ENCODE results near the gene ULK4. TPM values are rescaled to one million over a fixed set of nuclear protein-coding genes. Genes with fewer than 3 reads are reported as not detected.

The ULK4 gene
- 10.2 TPM for total RNA-seq (ENCODE audit: unreplicated experiment)
- long read RNA-seq, partial matches to known transcripts, result 0 of 1 reads
- long read RNA-seq, other reads (novel, unspliced or antisense), result 1 of 1 reads

- H3K9me3 Mint-ChIP-seq (ENCODE audit: unreplicated experiment), result no peaks in the 10 kb centered on the region
- H3K4me3 Mint-ChIP-seq (ENCODE audit: unreplicated experiment), result peak within 1 kb of the TSS; percentile 98
- H3K4me1 Mint-ChIP-seq (ENCODE audit: unreplicated experiment), result peaks cover 13% of the 10 kb centered on the region
- peaks cover 12% of the 10 kb centered on the region for H3K27me3 Mint-ChIP-seq (ENCODE audit: unreplicated experiment)
- H3K36me3 Mint-ChIP-seq (ENCODE audit: low read depth, unreplicated experiment), result no peaks in the 10 kb centered on the region
- peak; percentile 94 for DNase-seq (ENCODE audit: low spot score)
- H3K27ac Mint-ChIP-seq (ENCODE audit: unreplicated experiment), result peak within 1 kb of the TSS; percentile 99
- TF ChIP-seq CTCF (IDR thresholded peaks at IDR 0.05; ENCODE audit: unreplicated experiment), result no peak
These were observed at the start of gene ULK4 for GRCh38 chr3:41961751-41962679. Gene ULK4 (minus strand): TSS chr3:41962103. CDS start chr3:41954759, 7,344 bp downstream.

DNA sequence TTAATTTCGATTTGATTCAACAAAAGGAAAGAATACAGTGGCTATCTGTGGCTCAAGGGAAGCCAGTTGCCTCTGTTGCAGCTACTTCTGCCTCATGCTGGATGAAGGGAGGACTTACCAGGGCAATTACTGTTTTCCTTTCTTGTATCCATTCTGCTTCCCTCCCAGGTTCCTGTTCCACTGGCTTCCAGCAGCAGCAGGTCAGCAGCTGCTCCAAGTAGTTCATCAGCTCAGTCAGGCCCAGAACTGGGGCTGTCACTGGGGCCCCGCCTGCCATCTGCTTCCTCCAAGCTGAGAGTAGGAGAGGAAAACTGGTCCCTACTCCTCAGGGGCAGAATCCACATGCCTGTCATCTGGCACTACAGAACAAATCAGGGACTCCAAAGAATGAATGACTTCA is 48.6 kb upstream of the ULK4 start:
- Mint-ChIP-seq H3K27ac (ENCODE audit: unreplicated experiment) (no peak overlapping the region), H3K27me3 (ENCODE audit: unreplicated experiment) (peaks cover 5% of the 10 kb centered on the region), H3K9me3 (ENCODE audit: unreplicated experiment) (no peaks in the 10 kb centered on the region), H3K36me3 (ENCODE audit: low read depth, unreplicated experiment) (peaks cover 10% of the 10 kb centered on the region), H3K4me1 (ENCODE audit: unreplicated experiment) (peaks cover 18% of the 10 kb centered on the region), H3K4me3 (ENCODE audit: unreplicated experiment) (no peak overlapping the region)
- TF ChIP-seq CTCF (IDR thresholded peaks at IDR 0.05; ENCODE audit: unreplicated experiment), result no peak
- peak; percentile 30 for DNase-seq (ENCODE audit: low spot score)

DNA sequence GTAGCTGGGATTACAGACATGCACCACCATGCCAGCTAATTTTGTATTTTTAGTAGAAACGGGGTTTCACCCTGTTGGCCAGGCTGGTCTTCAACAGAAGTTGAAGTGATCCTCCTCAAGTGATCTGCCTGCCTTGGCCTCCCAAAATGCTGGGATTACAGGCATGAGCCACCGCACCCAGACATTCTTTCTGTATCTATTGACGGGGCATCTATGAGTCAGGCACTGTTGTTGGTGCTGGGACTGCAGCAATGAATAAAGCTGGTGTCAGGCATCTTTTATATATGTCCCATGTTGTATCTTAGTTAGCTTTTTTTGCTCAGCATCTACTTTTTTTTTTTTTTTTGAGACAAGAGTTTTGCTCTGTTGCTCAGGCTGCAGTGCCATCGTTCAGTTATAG is 47.6 kb upstream of the ULK4 start:
- no peak overlapping the region for H3K4me3 Mint-ChIP-seq (ENCODE audit: unreplicated experiment)
- no peak for TF ChIP-seq CTCF (IDR thresholded peaks at IDR 0.05; ENCODE audit: unreplicated experiment)
- H3K27me3 Mint-ChIP-seq (ENCODE audit: unreplicated experiment), result peaks cover 4% of the 10 kb centered on the region
- H3K4me1 Mint-ChIP-seq (ENCODE audit: unreplicated experiment), result peaks cover 9% of the 10 kb centered on the region
- H3K27ac Mint-ChIP-seq (ENCODE audit: unreplicated experiment), result no peak overlapping the region
- peaks cover 2% of the 10 kb centered on the region for H3K36me3 Mint-ChIP-seq (ENCODE audit: low read depth, unreplicated experiment)
- no peak for DNase-seq (ENCODE audit: low spot score)
- no peaks in the 10 kb centered on the region for H3K9me3 Mint-ChIP-seq (ENCODE audit: unreplicated experiment)

- no peak for DNase-seq (ENCODE audit: low spot score)
- Mint-ChIP-seq H3K9me3 (ENCODE audit: unreplicated experiment) (no peaks in the 10 kb centered on the region), H3K4me3 (ENCODE audit: unreplicated experiment) (no peak overlapping the region), H3K27me3 (ENCODE audit: unreplicated experiment) (peaks cover 2% of the 10 kb centered on the region), H3K27ac (ENCODE audit: unreplicated experiment) (no peak overlapping the region), H3K36me3 (ENCODE audit: low read depth, unreplicated experiment) (no peaks in the 10 kb centered on the region), H3K4me1 (ENCODE audit: unreplicated experiment) (peaks cover 4% of the 10 kb centered on the region)
- TF ChIP-seq CTCF (IDR thresholded peaks at IDR 0.05; ENCODE audit: unreplicated experiment), result no peak
These were observed 45.9 kb upstream of the ULK4 start for GRCh38 chr3:42007785-42008184.

DNA sequence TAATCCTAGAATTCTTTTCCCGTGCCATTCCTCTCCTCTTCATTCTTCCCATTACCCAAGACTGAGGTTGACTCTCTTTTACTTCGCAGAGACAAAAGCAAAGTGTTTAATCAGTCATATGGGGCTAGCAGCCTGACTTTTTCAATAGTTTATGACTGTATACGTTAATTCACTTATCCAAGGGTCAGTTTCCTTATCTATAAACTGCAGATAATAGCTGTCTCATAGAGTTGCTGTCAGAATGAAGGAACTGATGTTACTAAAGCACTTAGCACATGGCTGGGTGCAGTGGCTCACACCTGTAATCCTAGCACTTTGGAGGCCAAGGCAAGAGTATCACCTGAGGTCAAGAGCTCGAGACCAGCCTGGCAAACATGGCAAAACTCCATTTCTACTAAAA is 43.5 kb upstream of the ULK4 start:
- TF ChIP-seq CTCF (IDR thresholded peaks at IDR 0.05; ENCODE audit: unreplicated experiment), result no peak
- no peaks in the 10 kb centered on the region for H3K9me3 Mint-ChIP-seq (ENCODE audit: unreplicated experiment)
- H3K4me3 Mint-ChIP-seq (ENCODE audit: unreplicated experiment), result no peak overlapping the region
- no peaks in the 10 kb centered on the region for H3K36me3 Mint-ChIP-seq (ENCODE audit: low read depth, unreplicated experiment)
- peaks cover 4% of the 10 kb centered on the region for H3K27me3 Mint-ChIP-seq (ENCODE audit: unreplicated experiment)
- H3K27ac Mint-ChIP-seq (ENCODE audit: unreplicated experiment), result no peak overlapping the region
- peaks cover under 1% of the 10 kb centered on the region for H3K4me1 Mint-ChIP-seq (ENCODE audit: unreplicated experiment)
- DNase-seq (ENCODE audit: low spot score), result no peak

Data from endothelial cell (in vitro differentiated cells).